ENCODE measurements around the gene NIPAL3.

Gene NIPAL3

GRCh38 chr1:24468685-24469316, 53.2 kb downstream of the NIPAL3 start:
- Mint-ChIP-seq H3K27me3 (ENCODE audit: low read depth) (no peaks in the 10 kb centered on the region), H3K36me3 (ENCODE audit: low read depth) (peaks cover 35% of the 10 kb centered on the region), H3K4me3 (no peak overlapping the region), H3K9me3 (no peaks in the 10 kb centered on the region), H3K4me1 (ENCODE audit: low read depth) (peaks cover 14% of the 10 kb centered on the region), H3K27ac (no peak overlapping the region)
- no peak for DNase-seq (ENCODE audit: low spot score)

DNA sequence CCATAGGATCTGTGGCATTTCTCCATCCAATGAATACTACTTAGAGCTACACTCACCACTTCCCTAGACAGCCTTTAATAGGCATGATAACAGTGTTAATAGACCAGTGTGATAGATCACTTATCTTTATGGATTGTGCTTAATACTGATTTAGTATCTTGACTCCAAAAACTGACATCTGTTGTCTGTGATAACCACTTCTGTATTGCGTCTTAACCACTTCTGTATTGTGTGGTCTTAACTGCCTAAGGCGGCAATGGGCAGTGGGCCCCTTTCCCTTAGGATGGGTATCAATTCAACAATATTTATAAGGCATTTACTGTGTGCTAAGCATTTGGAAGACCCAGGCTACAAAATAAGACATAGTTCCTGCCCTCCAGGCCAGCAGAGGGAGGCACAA, 55.0 kb downstream of the NIPAL3 start:
- Mint-ChIP-seq H3K9me3 (no peaks in the 10 kb centered on the region), H3K4me1 (ENCODE audit: low read depth) (peaks cover 4% of the 10 kb centered on the region), H3K27ac (no peak overlapping the region), H3K27me3 (ENCODE audit: low read depth) (no peaks in the 10 kb centered on the region), H3K4me3 (no peak overlapping the region), H3K36me3 (ENCODE audit: low read depth) (peaks cover 27% of the 10 kb centered on the region)
- no peak for DNase-seq (ENCODE audit: low spot score)

DNA sequence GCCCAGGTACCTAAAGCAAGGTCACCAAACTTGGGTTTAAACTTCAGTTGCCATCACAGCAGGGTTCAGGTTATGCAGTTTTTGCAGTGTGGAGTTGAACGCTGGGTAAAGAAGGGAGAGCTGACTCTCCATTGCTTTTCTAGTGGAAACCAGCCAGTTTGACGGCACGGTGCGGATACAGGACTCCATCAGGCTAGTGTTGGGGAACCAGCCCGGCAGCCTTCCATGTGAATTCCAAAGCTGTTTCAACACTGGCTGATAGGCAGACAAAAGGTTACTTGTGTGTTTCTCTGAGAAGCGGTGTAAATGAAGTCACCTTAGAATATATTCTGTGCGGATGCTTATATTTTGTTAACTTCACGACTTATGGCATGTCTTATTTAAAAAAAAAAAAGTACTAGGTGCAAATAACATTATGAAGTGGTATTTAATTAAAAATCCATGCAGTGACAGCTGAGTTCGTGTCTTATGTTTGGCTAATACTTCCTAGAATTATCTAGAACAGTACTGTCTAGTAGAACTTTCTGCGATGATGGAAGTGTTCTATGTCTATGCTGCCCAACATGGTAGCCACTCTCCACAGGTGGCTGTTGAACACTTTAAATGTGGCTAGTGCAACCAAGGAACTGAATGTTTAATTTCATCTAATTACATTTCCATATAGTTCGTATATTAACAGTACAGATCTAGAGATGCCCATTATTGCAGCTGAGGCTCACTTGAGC, 57.1 kb downstream of the NIPAL3 start:
- Mint-ChIP-seq H3K36me3 (ENCODE audit: low read depth) (peaks cover 16% of the 10 kb centered on the region), H3K27me3 (ENCODE audit: low read depth) (no peaks in the 10 kb centered on the region), H3K4me3 (no peak overlapping the region), H3K4me1 (ENCODE audit: low read depth) (no peaks in the 10 kb centered on the region), H3K27ac (no peak overlapping the region), H3K9me3 (no peaks in the 10 kb centered on the region)
- no peak for DNase-seq (ENCODE audit: low spot score)

GRCh38 chr1:24474193-24474592, 58.6 kb downstream of the NIPAL3 start:
- Mint-ChIP-seq H3K27ac (no peak overlapping the region), H3K36me3 (ENCODE audit: low read depth) (peaks cover 13% of the 10 kb centered on the region), H3K27me3 (ENCODE audit: low read depth) (no peaks in the 10 kb centered on the region), H3K4me3 (no peak overlapping the region), H3K4me1 (ENCODE audit: low read depth) (peaks cover 2% of the 10 kb centered on the region), H3K9me3 (no peaks in the 10 kb centered on the region)
- DNase-seq (ENCODE audit: low spot score), result no peak

GRCh38 chr1:24475700-24476099, 60.1 kb downstream of the NIPAL3 start:
- H3K27me3 Mint-ChIP-seq (ENCODE audit: low read depth), result no peaks in the 10 kb centered on the region
- no peak for DNase-seq (ENCODE audit: low spot score)
- peaks cover 5% of the 10 kb centered on the region for H3K4me1 Mint-ChIP-seq (ENCODE audit: low read depth)
- peaks cover 5% of the 10 kb centered on the region for H3K36me3 Mint-ChIP-seq (ENCODE audit: low read depth)
- H3K9me3 Mint-ChIP-seq, result no peaks in the 10 kb centered on the region
- H3K4me3 Mint-ChIP-seq, result no peak overlapping the region
- no peak overlapping the region for H3K27ac Mint-ChIP-seq

- Mint-ChIP-seq H3K27ac (no peak overlapping the region), H3K36me3 (ENCODE audit: low read depth) (peaks cover 1% of the 10 kb centered on the region), H3K4me1 (ENCODE audit: low read depth) (peaks cover 13% of the 10 kb centered on the region), H3K9me3 (no peaks in the 10 kb centered on the region), H3K27me3 (ENCODE audit: low read depth) (no peaks in the 10 kb centered on the region), H3K4me3 (no peak overlapping the region)
- no peak for DNase-seq (ENCODE audit: low spot score)
Measured at GRCh38 chr1:24476571-24476970, 61.0 kb downstream of the NIPAL3 start.

GRCh38 chr1:24477309-24477708, 61.7 kb downstream of the NIPAL3 start:
- Mint-ChIP-seq H3K4me3 (no peak overlapping the region), H3K4me1 (ENCODE audit: low read depth) (peaks cover 20% of the 10 kb centered on the region), H3K9me3 (no peaks in the 10 kb centered on the region), H3K36me3 (ENCODE audit: low read depth) (peaks cover 6% of the 10 kb centered on the region), H3K27me3 (ENCODE audit: low read depth) (no peaks in the 10 kb centered on the region), H3K27ac (no peak overlapping the region)
- DNase-seq (ENCODE audit: low spot score), result no peak

GRCh38 chr1:24481101-24481500, 65.5 kb downstream of the NIPAL3 start:
- Mint-ChIP-seq H3K9me3 (no peaks in the 10 kb centered on the region), H3K27me3 (ENCODE audit: low read depth) (no peaks in the 10 kb centered on the region), H3K36me3 (ENCODE audit: low read depth) (peaks cover 24% of the 10 kb centered on the region), H3K4me3 (peak overlapping the region; percentile 45), H3K27ac (peak overlapping the region; percentile 84), H3K4me1 (ENCODE audit: low read depth) (peaks cover 48% of the 10 kb centered on the region)
- DNase-seq (ENCODE audit: low spot score), result peak; percentile 59

DNA sequence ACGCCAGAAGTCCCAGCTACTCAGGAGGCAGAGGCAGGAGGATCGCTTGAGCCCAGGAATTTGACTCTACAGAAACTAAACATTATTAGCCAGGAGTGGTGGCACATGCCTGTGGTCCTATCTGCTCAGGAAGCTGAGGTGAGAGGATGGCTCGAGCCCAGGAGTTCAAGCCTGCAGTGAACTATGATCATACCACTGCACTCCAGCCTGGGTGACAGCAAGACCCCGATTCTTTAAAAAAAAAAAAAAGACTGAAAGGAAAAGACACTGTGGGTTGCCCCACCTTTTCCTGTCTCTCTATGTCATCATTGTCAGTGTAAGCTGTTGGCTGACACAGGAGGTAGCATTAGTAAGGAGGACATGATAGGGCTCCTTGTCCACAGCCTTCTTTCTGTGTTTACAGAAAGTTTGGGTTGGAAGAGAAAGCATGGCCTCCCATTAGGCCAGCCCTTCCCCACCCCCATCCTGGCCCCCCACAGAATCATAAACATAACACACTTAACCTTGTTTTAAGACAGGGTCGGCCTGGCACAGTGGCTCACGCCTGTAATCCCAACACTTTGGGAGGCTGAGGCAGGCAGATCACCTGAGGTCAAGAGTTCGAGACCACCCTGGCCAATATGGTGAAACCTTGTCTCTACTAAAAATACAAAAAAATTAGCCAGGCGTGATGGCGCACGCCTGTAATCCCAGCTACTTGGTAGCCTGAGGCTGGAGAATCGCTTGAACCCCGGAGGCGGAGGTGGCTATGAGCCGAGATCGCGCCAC, 66.4 kb downstream of the NIPAL3 start:
- no peak for DNase-seq (ENCODE audit: low spot score)
- no peaks in the 10 kb centered on the region for H3K27me3 Mint-ChIP-seq (ENCODE audit: low read depth)
- peaks cover 24% of the 10 kb centered on the region for H3K36me3 Mint-ChIP-seq (ENCODE audit: low read depth)
- peaks cover 57% of the 10 kb centered on the region for H3K4me1 Mint-ChIP-seq (ENCODE audit: low read depth)
- H3K4me3 Mint-ChIP-seq, result peak overlapping the region; percentile 45
- peak overlapping the region; percentile 84 for H3K27ac Mint-ChIP-seq
- H3K9me3 Mint-ChIP-seq, result no peaks in the 10 kb centered on the region

GRCh38 chr1:24483441-24483840, 67.8 kb downstream of the NIPAL3 start:
- Mint-ChIP-seq H3K4me3 (no peak overlapping the region), H3K27ac (peak overlapping the region; percentile 88), H3K36me3 (ENCODE audit: low read depth) (peaks cover 26% of the 10 kb centered on the region), H3K4me1 (ENCODE audit: low read depth) (peaks cover 62% of the 10 kb centered on the region), H3K27me3 (ENCODE audit: low read depth) (no peaks in the 10 kb centered on the region), H3K9me3 (no peaks in the 10 kb centered on the region)
- DNase-seq (ENCODE audit: low spot score), result no peak

- H3K4me1 Mint-ChIP-seq (ENCODE audit: low read depth), result peaks cover 65% of the 10 kb centered on the region
- H3K9me3 Mint-ChIP-seq, result no peaks in the 10 kb centered on the region
- peak overlapping the region; percentile 70 for H3K27ac Mint-ChIP-seq
- peaks cover 26% of the 10 kb centered on the region for H3K36me3 Mint-ChIP-seq (ENCODE audit: low read depth)
- peak overlapping the region; percentile 29 for H3K4me3 Mint-ChIP-seq
- DNase-seq (ENCODE audit: low spot score), result no peak
- no peaks in the 10 kb centered on the region for H3K27me3 Mint-ChIP-seq (ENCODE audit: low read depth)
Measured at GRCh38 chr1:24484199-24484598, 68.6 kb downstream of the NIPAL3 start.

- Mint-ChIP-seq H3K27ac (peak overlapping the region; percentile 90), H3K4me1 (ENCODE audit: low read depth) (peaks cover 55% of the 10 kb centered on the region), H3K4me3 (peak overlapping the region; percentile 72)
Measured at GRCh38 chr1:24486331-24487065, 70.9 kb downstream of the NIPAL3 start.

GRCh38 chr1:24487455-24487854, 71.9 kb downstream of the NIPAL3 start:
- DNase-seq (ENCODE audit: low spot score), result no peak
- Mint-ChIP-seq H3K9me3 (no peaks in the 10 kb centered on the region), H3K4me1 (ENCODE audit: low read depth) (peaks cover 47% of the 10 kb centered on the region), H3K4me3 (no peak overlapping the region), H3K27me3 (ENCODE audit: low read depth) (no peaks in the 10 kb centered on the region), H3K27ac (peak overlapping the region; percentile 90), H3K36me3 (ENCODE audit: low read depth) (peaks cover 20% of the 10 kb centered on the region)

More at GRCh38 chr1:24486331-24487065, 70.9 kb downstream of the NIPAL3 start:
- Mint-ChIP-seq H3K27me3 (ENCODE audit: low read depth) (no peaks in the 10 kb centered on the region), H3K9me3 (no peaks in the 10 kb centered on the region), H3K36me3 (ENCODE audit: low read depth) (peaks cover 25% of the 10 kb centered on the region)
- DNase-seq (ENCODE audit: low spot score), result no peak
